Activated CD4-positive, alpha-beta T cell treated with anti-CD3 and anti-CD28 coated beads for 24 hours (primary cell): ENCODE results near the gene PIGR.
"Not testable (repeated sequence)": the region's sequence is repeated elsewhere in the genome, so short reads cannot be mapped to it uniquely, and the experiment has no call there.

Experiments used
- DNase-seq, 2 donors: peaks; one replicate each; pipeline ENCODE4 v3.0.0-alpha.2; 2020; ENCODE audit warnings: low read depth in 2 of 2

Gene PIGR

DNA sequence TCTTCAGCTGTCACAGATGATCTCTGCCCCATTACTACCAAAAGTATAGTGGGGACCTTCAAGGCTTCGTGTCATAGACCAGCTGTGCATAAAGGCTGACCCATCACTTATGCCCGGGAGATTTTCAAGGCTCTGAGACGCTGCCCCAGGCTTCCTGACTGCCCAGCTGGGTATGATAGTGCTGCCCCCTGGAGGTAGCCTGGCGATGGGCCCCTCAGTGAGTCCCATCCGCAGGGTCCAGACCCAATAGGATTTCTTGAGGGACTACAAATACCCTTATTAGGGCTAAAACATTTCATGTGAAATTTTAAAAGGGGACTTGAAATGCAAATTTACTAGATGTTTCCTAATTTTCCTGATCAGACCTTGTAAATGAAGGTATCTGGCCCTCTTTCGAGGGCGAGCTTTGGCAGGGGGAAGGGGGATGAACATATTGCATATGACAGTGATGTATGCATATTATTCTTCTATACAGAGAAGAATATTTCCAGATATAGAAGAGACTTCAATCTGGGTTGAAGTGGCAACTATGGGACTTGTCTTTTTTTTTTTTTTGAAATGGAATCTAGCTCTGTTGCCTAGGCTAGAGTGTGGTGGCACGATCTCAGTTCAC lies 12.8 kb downstream of the PIGR start:
- DNase-seq = peak; percentile 60 to 74

DNA sequence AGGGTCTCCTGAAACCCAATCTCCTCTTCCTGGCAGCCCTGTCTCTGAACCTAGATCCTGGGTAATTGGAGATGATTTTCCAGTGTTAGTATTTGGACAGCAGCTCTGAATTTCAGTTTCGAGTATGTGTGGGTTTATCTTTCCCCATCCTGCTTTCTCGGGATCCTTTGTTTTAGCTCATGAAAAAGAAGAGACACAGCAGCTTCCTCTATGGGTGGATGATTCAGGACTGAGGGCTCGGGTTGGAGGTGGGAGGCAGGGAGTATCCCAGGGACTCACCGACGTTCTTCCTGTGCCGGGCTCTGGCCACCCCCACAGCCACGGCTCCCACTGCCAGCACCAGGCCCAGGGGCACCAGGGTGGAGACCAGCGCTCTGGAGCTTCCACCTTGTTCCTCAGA lies 14.1 kb downstream of the PIGR start:
- no peak for DNase-seq

DNA sequence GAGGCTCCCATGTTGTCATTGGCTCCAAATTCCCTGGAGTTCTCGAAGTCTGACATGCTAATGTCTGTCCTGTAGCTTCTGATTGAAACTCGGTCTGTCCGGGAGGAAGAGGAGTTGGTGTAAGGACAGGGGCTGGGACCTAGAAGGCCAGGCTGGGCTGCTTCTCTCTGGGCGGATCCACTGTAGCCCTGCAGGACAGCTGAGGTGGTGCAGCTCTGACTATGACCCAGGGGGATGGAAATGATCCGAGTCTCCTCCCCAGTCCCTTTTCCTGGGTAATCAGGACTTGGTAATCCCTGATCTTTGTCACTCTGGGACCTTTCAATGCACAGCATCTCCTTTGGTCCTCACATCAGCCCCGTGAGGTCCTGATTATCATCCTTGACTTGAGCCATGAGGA lies 14.6 kb downstream of the PIGR start:
- DNase-seq = no peak

DNA sequence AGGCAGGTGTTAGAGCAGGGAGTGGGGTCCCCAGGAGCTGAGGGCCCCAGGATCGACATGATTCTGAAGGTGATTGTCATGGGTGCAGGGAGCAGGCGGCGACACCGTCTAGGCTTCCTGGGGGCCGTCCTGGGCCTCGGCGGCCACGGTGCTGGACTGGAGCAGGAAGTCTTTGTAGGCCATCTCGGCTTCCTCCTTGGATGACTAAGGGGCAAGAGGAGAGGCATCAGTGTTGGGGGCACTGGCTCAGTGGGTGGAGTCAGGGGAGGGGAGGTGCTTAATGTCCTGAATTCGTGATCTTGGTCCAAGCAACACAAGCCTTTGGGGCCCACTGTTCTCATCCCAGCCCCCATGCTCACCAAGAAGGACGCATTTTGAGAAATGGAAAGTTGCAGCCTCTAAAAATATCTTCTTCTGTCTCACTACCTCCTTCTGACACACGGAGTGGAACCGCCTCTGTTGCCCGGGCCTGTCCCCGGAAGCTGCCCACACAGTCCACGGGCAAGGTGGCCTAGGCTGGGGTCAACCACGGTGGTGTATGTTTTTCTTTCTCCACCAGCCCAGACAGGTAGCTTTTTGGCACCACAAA lies 16.0 kb downstream of the PIGR start:
- no peak for DNase-seq

DNA sequence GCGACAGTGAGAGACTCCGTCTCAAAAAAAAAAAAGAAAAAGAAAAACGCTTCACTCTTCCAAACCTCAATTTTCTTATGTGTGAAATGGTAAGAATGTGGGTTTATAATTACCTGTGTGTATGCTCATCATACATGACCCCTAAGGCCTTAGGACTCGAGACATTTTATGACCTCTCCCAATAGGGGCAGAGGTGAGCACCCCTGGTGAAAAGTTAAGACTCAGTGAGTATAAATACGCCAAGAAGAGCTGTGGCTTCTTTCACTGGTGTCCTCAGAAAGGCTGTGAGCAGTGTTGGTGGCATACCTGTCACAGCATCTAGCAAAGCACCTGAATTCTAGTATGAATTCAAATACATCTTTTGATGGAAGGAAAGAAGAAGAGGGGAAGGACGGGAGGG lies 16.7 kb downstream of the PIGR start:
- no peak for DNase-seq

DNA sequence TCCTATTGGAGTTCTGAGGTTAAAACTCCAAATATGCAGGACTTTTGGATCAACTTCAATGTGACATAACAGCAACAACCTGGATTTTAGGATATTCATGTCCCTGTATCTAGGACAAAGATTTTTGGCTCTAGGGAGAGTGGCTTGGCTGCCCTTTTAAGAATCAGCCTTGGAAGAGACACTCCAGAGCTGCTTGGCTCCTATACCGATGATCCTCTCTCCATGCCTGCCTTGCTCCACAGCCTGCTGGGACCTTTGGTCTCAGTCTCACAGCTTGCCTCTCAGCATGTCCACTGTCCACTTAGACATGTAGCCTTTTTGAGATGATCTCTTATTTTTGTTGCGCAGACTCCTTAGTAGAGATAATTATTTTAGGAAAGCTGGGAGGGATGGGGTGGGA lies 20.0 kb downstream of the PIGR start:
- DNase-seq = no peak

DNA sequence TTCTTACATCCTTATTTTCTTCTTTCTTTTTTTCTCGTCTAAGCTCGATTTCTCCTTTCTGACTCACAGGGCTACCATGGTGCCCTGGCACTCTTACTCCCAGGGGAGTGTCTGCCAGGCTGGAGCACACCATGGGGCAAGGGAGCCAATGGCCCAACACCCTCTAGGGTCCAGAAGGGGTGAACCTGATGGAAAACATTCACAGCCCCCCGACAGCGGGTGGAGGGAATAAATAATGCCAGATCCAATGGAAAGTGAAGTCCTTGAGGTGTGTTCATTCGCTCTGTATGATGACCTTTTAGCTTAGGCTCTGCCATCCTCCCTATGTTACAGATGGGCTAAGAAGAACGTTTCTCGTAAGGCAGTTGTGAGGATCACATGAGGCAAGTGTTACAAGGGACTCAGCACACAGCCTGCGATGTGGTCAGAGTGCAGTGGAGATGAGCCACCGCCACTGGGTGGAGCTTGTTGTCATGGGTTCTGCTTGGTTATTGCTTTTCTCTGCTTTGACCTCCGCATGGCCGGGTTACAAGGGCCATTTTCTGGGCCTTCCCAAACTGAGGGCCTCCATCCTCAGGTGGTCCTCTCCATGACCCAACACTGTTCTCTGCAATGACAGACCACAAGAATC lies 21.0 kb downstream of the PIGR start:
- DNase-seq = no peak

DNA sequence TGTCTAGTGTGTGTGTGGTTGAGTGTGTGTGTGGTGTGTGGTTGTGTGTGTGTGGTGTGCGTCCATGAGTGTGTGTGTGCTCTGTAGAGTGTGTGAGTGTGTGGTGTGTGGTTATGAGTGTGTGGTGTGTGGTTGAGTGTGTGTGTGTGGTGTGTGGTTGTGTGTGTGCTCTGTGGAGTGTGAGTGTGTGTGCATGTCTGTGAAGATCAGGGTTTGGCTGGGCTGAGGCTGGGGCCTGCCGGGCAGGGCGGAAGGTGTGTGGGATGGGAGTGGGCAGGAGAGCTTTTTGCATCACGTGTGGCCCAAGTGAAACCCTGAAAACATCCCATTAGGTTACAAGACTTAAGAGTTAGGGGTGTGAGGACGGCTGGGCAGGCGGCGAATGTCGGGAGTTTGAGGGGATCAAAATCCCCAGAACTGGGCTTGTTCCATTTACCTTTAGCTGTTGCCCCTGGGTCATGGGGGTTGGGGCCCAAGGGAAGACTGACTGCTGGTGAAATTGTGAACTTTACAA lies 21.6 kb downstream of the PIGR start:
- DNase-seq = no peak

DNA sequence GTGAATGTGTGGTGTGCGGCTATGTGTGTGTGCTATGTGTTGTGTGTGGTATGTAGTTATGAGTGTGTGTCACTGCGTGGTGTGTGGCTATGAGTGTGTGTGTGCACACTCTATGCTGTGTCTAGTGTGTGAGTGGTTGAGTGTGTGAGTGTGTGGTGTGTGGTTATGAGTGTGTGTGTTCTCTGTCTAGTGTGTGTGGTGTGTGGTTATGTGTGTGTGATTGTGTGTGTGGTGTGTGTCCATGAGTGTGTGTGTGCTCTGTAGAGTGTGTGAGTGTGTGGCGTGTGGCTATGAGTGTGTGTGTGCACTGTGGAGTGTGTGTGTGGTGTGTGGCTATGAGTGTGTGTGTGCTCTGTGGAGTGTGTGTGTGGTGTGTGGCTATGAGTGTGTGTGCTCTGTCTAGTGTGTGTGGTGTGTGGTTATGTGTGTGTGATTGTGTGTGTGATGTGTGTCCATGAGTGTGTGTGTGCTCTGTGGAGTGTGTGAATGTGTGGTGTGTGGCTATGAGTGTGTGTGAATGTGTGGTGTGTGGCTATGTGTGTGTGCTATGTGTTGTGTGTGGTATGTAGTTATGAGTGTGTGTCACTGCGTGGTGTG lies 22.2 kb downstream of the PIGR start:
- not testable (repeated sequence) for DNase-seq

DNA sequence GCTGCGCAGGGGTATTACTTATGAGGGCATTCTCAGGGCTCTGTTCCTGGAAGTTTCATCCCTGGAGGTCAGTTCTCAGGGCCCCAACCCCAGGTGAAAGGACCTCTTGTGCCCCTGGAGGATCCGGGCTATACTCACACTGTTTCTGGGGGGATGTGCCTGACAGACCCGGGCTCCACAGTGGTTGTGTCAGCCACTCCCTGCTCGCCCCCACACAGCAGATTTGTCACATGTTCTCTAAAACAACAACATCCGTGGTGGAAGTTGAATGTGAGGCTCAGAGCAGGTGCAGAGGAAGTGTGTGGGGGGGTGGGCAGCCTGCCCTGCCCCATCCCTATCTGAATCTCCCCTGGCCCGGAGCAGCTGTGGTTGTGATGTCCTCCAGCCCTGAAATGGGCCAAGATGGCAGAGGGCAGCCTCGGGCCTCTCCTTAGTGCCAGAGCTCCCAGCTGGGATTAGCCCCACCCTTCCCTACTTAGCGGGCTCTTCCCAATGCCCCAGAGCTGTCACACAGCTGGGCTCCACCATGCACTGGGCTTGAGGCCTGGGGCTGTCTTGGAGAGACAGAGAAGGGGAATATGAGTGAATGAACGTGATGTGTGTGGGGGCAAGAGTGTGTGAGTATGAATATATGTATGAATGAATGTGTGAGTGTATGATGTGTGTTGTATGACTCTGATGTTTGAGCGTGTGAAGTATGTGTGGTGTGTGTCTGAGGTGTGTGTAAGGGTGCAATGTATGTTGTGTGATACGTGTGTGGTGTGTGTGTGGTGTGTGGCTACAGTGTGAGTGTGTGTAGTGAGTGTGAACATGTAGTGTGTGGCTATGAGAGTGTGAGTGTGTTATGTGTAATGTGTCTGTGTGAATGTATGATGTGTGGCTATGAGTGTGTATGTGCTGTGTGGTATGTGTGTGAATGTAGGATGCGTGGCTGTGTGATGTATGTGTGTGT lies 23.0 kb downstream of the PIGR start:
- peak; percentile 40 to 53 for DNase-seq

DNA sequence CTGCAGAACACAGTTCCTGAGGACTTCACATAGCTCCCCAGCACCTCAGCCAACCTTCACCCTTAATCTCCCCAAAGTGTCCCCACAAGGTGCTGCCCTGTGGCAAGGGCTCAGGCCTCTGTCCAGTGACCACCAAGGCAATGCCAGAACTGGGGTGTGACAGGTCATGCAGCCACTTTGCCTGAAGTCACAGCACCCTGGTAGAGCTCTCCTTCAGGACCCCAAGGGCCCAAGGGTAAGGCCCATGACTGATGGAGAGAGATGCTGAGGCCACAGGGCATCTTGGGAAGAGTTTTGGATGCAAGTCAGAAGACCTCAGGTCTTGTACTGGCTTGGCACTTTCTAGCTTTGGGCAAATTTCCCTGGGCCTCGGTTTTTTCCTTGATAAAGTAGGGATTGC lies 23.7 kb downstream of the PIGR start:
- DNase-seq = no peak

DNA sequence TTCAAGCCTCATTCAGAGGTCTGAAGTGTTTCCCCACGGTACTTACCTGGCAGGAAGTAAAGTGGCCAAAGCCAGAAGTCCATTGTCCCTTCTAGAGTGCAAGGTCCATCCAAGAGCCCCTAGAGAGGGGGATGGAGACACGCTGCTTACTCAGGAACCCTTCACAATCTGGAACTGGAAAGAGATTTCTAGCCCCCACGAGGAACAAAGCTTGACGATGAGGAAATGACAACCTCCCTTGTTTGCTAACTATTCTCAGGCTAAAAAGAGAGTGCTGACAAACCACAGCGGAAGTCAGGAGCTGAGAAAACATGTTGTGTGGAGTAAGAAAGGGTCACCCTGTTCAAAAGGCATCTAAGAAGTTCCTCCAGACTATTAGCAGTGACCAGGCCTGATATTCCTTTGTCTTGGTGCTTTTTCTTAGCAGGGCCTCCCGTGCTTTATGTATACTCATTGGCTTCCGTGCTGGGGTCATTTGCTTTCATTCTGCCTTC lies 24.4 kb downstream of the PIGR start, which contains the start of gene FCMR:
Gene FCMR (minus strand): TSS at position 170 of the 494 bp plus-strand sequence. CDS start 87 bp downstream, at position 83.
- no peak for DNase-seq

DNA sequence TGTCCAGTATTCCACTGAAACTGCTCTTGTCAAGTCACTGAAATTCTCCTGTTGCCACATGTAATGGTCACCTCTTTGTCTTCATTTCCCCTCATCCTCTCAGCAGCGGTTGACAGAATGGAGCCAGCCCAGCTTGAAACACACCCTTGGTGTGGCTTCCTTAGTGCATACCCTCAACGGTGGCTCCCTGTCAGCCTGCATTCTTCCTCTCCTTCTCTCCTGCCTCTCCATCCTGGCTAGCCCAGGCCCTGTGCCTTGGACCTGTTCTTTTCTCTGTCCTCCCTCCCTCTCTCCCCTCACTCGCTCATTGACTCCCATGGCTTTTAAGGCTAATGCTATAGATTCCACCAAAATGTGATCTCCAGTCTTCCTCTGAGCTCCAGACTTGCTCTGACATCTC lies 28.2 kb downstream of the PIGR start:
- no peak for DNase-seq

DNA sequence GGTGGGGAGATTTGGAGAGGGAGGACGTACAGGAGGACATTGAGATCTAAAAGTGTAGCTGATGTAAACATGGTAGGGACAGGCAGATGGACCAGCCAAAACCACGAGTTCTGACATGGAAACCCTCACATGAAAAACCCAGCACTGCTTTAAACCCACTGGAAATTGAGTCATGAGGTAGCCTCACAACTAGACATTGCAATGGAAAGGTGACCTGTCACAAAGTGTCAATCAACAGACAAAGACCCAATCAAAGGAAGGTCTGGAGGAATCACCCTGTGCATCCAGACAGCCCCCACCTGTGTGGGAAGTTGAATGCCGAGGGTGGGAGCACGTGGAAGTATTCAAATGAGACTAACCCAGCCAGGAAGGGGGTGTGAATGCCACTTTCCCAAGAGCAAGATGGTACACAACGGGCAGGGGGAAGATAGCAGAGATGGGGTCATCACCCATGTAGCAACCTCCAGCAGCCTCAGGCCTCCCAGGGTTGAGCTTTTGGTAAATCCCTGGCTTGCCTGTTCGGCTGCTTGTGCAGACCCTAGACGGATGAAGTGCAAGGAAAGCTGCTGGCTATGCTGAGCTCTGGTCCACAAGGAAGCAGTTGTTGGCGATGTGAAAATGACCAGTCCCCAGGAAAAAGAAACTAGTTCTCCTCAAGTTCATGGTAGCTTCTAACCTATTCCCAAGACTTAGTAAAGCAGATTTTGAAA lies 30.1 kb downstream of the PIGR start:
- DNase-seq = no peak

DNA sequence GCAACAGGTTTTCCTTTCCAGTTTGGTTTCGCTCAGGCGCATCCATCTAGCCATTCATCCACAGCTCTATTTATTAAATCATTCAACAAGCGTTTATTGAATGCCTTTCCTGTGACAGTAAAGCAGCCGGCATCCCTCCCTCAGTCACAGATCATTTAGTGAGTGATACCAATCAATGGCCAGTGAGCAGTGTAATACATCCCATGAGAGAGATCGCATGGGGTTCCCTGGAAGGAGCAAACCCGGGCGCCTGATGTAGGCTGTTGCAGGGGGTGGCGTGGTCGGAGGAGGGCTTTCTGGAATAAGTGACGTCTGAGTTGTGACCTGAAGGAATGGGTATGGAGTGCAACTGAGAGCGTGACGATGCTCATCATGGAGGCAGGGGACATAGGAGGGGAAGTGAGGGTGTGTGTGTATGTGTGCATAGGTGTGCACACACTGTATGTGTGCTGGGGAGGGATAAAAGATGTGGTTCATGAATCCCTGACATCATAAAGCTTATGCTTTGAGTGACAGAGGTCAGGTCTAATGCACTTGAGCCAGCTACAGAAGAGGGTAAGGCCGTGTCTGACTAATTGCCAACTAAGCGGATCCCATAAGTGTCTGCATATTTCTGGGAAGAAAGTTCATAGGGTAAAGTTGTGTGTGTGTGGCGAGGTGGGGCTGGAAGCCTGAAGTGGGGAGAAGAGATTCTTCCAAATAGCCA lies 31.1 kb downstream of the PIGR start:
- DNase-seq = no peak

DNA sequence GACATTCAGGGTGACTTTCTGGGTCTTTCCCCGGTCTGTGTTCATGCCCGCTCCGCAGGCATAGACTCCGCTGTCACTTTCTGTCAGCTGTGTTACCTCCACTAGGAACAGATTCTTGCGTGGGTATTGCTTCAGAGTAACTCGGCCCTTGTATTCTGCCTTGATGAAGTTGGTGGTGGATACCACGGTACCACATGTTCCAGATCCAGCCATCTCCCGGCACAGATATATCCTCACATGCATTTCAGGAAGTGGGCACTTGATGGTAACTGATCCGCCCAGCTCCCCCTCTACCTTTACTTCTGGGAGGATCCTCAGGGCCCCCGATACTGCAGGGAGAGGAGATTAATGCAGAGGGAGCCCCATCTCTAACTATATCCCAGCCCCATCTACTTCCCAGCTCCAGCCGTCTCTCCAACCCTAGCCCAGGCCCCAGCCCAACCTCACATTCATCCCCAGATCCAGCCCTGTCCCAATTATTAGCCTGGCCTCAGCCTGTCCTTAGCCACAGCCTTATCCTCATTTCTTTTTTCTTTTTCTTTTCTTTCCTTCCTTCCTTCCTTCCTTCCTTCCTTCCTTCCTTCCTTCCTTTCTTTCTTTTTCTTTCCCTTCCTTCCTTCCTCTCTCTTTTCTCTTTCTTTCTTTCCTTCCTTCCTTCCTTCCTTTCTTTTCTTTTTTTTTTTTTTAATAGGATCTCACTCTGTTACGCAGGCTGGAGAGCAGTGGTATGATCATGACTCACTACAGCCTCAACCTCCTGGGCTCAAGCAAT lies 32.3 kb downstream of the PIGR start:
- DNase-seq = no peak

DNA sequence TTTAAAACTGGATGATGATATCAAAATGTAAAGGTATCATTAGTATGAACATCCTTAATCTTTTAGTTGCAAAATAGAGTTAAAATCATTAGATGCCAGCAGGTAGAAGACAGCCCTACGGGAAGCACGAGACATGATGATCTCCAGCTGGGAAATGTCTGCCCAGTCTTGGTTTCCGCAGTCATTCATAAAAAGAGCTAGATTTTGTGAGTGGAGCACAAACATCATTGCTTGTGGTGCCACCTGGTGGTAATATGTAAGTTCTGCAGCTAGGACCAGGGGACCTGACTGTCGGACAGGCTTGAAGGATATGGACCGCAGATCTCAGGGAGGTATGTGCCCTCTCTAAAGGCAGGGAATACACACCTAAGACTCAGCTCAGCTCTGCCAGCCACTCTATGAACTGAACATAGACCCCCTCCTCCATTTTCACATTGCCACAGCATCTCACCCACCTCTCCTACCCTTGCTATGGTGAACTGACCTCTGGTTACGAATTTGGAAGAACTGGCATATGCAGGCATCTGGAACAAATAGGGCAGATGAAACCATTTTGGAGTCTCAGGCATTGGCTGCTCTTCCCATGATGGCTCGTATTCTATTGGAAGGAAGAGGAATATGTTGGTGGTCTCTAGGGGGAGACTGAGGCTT lies 33.7 kb downstream of the PIGR start:
- peak in 1 of 2 donors; percentile 45 for DNase-seq

DNA sequence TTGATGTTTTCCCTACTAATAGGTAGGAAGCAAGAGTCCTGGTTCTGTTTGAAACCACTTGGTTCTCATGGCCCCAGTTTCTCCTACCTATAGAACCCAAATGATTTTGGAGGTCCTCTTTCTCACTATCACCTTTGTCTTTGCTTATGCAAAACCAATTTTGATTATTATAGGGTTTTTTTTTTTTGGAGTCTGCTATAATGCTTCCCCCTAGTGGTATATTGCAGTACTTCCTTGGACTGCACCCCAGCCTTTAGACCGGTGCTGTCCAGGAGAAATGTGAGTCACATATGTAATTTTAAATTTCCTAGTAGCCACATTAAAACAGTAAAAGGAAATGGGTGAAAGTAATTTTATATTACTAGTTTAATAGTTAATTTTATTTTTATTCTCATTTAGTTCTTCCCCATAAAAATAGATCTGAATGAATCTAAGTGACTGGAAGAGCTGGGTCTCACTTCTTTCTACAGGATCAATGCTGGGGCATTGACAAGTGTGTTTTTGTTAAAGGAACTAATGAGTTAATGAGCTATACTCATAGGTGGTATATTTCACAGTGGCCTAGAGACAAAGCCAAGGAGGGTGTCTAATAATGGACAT lies 35.1 kb downstream of the PIGR start:
- DNase-seq = no peak
